ENCODE results near the gene ASMTL.
"Not testable (repeated sequence)": the region's sequence is repeated elsewhere in the genome, so short reads cannot be mapped to it uniquely, and the experiment has no call there.

ASMTL gene

DNA sequence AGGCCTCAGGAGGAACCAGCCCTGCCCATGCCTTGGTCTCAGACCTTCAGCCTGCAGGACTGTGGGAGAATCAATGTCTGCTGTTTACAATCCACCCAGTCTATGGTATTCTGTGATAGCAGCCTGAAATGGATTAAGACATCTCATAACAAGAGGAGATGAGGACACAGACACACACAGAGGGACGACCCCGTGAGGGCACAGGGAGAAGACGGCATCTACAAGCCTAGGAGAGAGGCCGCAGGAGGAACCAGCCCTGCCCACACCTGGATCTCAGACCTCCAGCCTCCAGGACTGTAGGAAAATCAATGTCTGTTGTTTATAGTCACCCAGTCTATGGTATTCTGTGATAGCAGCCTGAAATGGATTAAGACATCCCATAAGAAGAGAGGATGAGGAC lies 64.1 kb downstream of the ASMTL start:
- no peak for DNase-seq (ENCODE audit: low read depth)

DNA sequence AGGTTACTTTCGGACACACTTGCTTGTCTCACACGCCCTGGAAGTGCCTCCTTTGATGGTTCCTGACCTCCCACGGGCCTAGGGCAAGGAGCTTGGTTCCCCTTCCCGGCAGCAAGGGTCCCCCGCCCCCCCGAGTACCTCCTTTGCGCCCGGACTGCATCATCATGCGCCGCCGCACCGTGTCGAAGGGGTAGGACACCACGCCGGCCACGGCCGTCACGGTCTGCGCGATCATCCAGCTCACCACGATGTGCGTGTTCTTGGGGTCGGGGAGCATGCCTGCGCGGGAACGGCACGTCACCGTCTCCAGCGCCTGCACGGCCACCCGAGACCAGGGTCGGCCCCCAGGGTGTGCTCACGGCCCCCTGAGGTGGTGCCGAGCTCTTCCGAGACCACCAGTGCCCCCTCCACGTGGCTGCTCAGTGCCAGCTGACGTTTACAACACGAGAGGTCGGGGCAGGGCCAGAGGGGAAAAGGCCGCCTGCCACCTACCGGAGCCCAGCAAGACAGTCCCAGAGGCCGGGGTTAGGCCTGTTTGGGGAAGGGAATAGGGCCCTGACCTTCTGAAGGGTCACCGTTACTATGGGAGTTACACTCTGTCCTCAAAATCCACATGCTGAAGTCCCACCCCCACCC lies 65.5 kb downstream of the ASMTL start:
- no peak for DNase-seq (ENCODE audit: low read depth)

DNA sequence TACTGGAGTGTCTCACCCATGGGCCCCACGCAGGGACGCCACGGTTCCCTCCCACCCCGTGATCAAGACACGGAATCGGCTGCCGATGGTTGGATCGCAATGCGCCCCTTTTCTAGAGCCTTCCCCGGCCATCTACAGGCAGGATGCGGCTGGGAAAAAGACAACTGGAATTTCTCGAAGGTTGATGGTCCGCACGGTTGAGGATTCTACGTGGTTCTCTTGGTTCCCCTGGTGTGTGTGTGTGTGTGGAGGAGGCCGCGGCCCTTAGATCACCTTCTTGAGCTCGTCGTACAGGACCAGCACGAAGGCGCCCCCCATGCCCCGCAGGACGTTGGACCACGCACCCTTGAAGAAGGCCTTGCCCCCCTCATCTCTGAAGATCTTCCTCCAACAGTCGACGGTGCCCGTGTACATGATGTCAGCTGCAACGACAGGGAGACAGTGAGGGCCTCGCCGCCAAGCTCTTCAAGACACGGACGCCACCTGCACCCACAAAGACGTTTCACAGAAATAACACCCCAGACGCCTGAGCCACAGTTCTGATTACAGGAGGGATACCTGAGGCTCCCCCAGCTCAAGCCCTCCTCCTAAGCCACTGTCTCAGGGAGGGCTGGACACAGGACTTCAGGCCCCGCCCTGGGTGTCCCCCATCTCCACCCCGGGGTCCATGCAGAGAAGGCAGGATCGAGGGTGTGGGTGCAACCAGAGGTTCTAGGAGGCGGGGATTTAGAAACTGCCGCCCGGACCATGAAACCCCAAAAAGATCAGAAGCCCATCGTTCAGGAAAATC lies 66.2 kb downstream of the ASMTL start:
- no peak for DNase-seq (ENCODE audit: low read depth)

DNA sequence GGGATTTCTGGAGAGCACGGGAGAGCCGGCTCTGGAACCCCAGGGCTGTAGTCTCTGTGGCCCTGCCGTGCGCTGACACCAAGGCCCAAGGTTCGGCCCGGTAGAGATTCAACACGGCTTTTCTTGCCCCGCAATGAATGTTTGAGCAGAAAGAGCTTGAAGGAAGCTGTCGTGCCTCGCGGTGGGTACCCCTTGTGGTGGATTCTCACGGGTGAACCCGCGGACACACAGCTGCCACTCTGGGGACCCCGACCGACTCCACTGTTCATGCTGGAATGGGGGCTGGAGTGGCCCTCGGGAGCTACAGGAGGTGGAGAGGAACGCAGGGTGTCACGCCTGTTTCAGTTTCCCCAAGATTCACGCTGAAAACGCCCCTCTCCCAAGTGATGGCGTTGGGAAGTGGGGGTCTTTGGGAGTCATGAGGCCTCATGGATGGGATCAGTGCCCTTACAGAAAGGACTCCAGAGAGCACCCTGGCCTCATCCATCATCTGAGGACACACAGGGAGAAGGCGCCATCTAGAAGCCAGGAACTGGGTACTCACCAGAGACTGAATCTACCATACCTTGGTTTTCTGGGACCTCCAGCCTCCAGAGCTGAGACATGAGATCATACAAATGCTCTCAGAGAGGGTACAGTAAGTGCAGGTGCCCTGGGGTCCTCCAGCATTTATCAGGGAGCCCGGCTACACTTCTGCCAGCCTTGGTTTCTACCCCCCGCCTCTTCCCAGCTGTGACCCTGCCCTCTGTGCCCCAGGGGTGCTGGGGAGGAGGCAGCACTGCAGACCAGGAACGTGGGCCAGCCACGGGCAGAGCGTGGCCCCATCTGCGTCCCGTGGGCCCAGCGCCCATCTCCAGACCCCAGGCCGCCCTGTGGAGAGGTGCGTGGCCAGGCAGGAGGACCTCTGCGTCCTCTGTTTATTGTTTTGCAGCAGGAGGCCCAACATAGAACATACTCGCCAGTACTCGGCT lies 67.2 kb downstream of the ASMTL start:
- DNase-seq (ENCODE audit: low read depth) = no peak

DNA sequence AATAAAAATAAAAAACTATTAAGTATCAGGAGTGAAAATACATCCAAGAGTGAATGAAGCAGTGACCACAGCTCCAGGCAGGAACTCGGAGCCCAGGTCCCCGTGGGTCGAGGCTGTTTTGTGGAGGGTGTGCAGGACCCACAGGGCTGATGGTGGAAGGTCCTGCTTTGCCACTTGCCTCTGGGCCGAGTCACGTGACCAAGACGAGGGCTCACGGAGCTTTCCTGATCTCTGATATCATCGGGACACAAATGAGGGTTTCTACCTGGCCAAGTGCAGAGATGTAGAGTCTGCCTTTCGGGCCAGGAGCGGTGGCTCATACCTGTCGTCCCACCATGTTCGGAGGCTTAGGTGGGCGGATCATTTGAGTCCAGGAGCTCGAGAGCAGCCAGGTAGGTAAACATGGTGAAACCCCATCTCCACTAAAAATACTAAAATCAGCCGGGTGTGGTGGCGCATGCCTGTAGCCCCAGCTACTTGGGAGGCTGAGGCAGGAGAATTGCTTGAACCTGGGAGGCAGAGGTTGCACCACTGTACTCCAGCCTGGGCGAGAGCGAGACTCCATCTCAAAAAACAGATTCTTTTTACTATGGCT lies 68.0 kb downstream of the ASMTL start:
- no peak for DNase-seq (ENCODE audit: low read depth)

DNA sequence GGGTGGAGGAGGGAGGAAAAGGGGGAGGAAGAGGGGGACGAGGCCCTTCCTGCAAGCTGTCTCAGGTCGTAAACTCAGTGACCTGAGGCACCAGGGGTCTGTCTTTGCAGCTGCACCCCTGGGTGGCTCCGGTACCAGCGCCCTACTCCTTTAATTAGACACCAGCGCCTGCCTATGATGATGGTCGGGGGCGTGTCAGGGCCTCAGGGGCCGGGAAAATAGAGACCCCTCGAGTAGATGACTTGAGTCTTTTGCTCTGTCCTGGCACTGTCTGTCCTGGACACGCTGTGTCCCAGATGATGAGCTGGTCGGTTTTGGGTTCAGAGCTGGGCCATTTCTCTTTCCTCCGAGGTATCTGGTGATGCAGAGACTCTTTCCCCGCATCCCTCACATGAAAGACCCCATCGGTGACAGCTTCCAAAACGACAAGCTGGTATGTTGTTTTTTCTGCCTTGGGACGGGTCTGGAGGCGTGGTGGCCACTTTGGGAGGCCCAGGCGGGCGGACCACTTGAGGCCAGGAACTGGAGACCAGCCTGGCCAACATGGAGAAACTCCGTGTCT lies 72.0 kb downstream of the ASMTL start:
- no peak for DNase-seq (ENCODE audit: low read depth)

DNA sequence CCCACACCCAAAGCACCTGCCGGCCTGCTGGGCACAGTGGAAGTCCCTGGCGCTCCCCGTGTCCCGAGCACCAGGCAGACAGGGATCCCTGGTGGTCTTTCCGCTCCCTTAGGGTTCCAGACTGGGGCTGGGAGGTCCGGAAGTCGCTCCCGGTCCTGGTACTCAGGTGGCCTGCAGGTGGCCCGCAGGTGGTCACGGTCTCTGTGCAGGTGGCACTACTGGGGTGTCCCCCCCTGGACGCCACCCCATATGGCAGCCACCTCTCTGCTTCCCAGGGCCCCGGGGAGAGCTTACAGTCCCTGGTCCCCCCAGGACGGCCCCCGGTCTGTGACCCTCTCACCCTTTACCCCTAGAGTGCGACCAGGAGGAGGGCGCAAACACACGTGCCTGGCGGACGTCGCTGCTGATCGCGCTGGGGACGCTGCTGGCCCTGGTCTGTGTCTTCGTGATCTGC lies 74.4 kb downstream of the ASMTL start:
- no peak for DNase-seq (ENCODE audit: low read depth)

DNA sequence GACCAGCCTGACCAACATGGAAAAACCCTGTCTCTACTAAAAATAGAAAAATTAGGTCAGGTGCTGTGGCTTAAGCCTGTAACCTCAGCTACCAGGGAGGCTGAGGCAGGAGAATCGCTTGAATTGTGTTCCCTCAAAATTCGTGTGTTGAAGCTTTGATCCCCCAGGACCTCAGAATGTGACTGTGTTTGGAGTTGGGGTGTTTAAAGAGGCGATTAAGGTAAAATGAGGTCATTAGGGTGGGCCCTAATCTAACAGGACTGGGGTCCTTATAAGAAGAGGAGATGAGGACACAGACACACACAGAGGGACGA lies 84.4 kb downstream of the ASMTL start:
- DNase-seq (ENCODE audit: low read depth) = no peak

DNA sequence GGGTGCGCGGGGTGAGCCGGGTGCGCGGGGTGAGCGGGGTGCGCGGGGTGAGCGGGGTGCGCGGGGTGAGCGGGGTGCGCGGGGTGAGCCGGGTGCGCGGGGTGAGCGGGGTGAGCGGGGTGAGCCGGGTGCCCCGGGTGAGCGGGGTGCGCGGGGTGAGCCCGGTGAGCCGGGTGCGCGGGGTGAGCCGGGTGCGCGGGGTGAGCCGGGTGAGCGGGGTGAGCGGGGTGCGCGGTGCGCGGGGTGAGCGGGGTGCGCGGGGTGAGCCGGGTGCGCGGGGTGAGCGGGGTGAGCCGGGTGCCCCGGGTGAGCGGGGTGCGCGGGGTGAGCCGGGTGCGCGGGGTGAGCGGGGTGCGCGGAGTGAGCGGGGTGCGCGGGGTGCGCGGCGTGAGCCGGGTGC lies 86.3 kb downstream of the ASMTL start:
- not testable (repeated sequence) for DNase-seq (ENCODE audit: low read depth)

DNA sequence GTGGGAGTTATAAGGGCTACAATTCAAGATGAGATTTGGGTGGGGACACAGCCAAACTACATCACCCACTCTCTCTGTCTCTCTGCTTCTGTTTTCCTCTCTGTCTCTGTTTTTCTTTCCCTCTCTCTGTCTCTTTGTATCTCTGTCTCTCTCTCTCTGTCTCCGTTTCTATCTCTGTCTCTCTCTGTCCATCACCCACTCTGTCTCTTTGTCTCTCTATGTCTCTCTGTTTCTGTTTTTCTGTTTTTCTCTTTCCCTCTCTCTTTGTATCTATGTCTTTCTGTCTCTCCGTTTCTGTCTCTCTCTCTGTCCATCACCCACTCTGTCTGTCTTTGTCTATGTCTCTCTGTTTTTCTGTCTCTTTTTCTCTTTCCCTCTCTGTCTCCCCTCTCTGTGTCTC lies 90.8 kb downstream of the ASMTL start:
- DNase-seq (ENCODE audit: low read depth) = no peak

DNA sequence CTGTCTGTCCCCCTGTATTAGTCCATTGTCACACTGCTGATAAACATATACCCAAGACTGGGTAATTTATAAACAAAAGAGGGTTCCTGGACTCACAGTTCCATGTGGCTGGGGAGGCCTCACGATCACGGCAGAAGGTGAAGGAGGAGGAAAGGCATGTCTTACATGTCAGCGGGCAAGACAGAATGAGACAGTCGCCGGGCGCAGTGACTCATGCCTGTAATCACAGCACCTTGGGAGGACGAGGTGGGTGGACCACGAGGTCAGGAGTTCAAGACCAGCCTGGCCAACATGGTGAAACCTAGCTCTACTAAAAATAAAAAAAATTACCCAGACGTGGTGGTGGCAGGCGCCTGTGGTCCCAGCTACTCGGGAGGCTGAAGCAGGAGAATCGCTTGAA lies 91.4 kb downstream of the ASMTL start:
- no peak for DNase-seq (ENCODE audit: low read depth)

DNA sequence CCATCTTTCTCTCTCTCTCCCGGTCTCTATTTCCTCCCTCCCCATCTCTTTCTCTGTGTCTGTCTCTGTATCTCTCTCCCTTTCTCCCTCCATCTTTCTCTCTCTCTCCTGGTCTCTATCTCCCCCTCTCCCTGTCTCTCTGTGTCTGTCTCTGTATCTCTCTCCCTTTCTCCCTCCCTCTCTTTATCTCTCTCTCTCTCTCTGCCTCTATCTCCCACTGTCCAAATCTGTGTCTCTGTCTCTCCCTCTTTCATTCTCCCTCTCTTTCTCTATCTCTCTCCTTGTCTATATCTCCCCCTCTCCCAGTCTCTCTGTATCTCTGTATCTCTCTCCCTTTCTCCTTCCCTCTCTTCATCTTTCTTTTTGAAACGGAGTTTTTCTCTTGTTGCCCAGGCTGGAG lies 92.5 kb downstream of the ASMTL start:
- no peak for DNase-seq (ENCODE audit: low read depth)

DNA sequence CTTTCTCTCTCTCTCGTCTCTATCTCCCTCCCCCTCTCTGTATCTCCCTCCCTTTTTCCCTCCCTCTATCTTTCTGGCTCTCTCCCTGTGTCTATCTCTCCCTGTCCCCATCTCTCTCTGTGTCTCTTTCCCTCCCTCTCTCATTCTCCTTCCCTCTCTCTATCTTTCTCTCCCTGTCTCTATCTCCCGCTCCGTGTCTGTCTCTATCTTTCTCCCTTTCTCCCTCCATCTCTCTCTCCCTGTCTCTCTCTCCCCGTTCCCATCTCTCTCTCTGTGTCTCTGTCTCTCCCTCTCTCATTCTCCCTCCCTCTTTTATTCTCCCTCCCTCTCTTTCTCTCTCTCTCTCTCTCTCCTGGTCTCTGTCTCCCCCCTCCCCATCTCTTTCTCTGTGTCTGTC lies 93.2 kb downstream of the ASMTL start:
- no peak for DNase-seq (ENCODE audit: low read depth)

DNA sequence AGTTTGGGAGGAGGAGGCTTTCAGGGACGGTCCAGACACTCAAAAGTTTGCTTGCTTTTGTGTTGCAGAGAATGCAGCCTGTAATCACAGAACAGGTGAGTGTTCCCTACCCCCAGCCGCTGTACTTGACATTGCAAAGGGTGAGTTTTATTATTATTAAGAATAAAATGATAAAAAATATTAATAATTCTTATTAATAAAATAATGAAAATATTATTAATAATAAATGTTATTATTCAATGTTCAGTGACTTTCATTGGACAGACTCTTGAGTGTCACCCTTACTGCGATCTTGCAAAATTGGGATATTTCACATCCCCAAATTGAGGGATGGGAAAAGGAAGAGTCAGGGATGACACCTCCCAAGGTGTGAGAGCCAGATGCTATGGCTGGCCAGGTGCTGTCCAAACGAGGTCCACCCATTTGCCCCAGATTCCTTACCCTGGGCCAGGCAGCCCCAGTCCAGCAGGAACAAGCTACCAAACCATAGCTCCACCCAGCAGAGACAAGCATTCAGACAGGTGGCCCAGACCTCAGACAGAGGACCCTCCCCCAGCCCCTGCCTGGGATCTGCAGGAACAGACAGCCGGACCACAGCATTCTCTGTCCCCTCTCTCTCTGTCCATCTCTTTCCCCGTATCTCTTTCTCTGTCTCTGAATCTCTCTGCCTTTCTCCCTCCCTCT lies 93.8 kb downstream of the ASMTL start:
- no peak for DNase-seq (ENCODE audit: low read depth)

DNA sequence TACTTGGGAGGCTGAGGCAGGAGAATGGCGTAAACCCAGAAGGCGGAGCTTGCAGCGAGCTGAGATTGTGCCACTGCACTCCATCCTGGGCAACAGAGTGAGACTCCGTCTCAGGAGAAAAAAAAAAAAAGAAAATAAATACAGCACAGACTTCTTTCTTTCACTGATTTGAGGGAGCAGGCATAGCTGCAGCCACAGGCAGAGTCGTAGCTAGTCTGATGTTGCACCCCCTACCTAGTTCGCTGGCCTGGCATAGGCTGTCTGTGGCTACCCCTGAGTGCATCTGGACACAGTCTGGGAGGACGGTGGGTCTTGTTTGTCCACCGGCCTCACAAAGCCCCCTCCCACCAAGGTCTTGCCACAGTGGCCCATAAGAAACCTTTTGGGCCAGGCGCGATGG lies 94.7 kb downstream of the ASMTL start:
- no peak for DNase-seq (ENCODE audit: low read depth)

DNA sequence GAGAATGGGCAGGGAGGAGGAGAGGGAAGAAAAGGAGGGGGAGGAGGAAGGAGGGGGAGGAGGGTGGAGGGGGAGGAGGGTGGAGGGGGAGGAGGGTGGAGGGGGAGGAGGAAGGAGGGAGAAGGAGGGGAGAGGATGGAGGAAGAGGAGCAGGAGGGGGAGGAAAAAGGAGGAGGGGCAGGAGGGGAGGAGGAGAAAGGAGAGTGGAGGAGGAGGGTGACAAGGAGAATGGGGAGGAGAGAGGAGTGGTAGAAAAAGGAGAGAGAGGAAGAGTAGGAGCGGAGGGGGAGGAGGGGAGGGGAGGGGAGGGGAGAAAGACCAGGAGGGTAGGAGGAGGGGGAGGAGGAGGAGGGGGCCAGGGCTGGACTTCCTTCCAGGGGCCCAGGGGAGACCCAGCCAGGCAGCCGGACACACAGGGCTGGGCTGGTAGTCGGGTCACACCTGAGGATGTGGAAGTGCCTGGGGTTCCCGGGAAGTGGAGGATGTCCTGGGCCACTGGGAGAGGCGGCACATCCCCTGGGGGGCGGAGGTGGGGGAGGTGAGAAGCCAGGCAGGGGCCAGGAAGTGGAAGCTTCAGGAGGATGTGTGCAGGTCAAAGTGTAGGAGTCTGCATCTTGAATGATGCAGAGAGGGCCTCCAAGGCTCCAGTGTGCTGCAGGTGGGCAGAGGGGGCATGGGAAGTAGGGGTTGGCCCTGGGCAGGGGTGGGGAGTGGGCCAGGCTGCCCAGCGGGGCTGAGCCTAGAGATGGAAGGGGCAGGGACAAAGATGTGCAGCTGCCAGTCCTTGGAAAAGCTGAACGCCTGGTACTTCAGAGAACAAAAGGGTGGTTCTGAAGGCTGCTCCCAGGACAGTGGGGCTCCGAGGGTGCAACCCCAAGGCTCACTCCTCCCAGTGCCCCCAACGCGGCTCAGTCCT lies 97.3 kb downstream of the ASMTL start:
- DNase-seq (ENCODE audit: low read depth) = no peak

DNA sequence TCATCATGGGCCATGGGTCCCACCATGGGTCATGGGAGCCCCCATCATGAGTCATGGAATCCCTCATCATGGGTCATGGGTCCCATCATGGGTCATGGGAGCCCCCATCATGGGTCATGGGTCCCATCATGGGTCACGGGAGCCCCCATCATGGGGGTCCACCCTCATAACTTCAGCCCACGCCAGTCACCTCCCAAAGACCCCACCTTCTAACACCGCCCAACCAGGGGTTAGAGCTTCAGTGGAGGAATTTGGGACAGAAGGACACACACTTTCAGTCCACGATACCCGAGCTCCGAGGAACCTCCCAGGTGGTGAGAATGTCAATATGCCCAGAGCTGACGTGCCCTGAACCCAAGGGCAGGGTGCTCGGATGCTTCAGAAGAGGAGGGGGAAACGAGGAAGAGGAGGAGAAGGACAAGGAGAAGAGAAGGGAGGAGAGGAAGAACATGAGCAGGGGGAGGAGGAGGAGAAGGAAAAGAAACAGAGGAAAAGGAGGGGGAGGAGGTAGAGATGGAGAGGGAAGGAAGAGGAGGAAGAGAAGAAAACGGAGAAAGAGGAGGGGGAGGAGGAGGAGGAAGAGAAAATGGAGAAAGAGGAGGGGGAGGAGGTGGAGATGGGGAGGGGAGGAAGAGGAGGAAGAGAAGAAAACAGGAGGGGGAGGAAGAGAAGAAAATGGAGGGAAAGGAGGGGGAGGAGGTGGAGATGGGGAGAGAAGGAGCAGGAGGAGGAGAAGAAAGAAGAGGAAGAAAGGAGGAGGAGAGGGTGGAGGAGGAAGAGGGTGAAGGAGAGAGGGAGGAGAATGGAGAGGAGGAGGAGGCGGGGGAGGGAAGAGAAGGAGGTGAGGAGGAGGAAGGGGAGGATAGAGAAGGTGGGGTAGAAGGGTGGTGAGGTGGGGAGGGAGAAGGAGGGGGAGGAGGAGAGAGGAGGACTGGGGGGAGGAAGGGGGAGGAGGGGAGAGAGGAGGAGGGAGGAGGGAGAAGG lies 98.4 kb downstream of the ASMTL start:
- no peak for DNase-seq (ENCODE audit: low read depth)
